GDM1 (cell line): ENCODE measurements around the gene RAPGEF4.
"Not testable (repeated sequence)": the region's sequence is repeated elsewhere in the genome, so short reads cannot be mapped to it uniquely, and the experiment has no call there.

ENCODE experiments used
- DNase-seq: peaks from one replicate; lab custom pipeline; 2025; lab: John Stamatoyannopoulos, UW

Gene RAPGEF4

DNA sequence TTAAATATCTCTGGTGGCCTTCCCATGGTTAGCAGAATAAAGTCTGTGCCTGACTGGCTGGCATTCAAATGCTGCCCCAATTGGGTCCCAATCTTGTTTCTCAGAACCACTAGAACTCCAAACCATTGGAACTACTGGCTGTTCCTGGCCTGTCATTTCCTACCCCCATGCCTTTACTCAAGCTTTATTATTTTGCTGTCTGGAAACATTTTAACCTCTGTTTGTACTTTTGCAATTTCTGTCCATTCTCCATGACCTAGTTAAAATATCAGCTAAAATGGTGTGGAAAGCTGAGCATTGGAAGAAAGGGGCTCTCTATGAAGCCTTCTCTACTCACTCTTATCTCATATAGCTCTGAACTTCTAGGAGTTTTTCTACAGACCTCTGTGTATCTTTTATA, 38.7 kb downstream of the RAPGEF4 start:
- no peak for DNase-seq

- DNase-seq = no peak
These were observed 39.7 kb downstream of the RAPGEF4 start for GRCh38 chr2:172775319-172775718.

- DNase-seq = no peak
These were observed 41.8 kb downstream of the RAPGEF4 start for GRCh38 chr2:172777431-172777830.

DNA sequence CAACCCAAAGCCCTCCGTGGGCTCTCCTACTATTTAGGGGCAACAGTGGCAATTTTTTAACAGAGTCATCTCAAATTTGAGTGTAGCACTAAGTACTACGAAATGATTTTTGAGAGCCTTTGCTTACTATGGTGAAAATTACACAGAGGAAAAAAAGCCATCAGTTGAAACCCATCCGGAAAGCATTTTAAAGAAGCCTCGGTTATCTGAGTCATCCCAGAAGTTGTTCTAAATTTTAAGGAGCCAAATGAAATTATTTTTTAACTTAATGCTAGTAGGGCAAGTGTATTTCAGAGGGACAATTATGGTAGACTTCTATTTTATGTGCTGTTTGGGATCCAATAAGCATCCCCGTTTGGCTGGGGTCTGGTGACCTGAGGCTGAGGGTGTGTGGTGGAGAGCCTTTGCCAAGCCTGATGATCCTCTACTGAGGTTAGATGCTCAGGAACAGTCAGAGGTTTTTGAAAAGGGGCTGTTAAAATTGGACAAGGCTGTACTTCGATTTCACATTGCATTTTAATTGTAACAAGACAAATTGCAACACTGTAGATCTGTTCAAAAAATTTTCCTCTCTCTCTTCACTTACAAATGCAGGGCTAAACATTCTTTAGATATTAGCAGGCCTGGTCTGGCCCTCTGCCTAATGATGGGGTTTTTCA, 47.0 kb downstream of the RAPGEF4 start:
- DNase-seq = no peak

GRCh38 chr2:172783165-172783898, 47.7 kb downstream of the RAPGEF4 start:
- no peak for DNase-seq

- no peak for DNase-seq
These were observed 53.2 kb downstream of the RAPGEF4 start for GRCh38 chr2:172788871-172789270.

- peak; percentile 22 for DNase-seq
These were observed 54.8 kb downstream of the RAPGEF4 start for GRCh38 chr2:172790404-172790803.

DNA sequence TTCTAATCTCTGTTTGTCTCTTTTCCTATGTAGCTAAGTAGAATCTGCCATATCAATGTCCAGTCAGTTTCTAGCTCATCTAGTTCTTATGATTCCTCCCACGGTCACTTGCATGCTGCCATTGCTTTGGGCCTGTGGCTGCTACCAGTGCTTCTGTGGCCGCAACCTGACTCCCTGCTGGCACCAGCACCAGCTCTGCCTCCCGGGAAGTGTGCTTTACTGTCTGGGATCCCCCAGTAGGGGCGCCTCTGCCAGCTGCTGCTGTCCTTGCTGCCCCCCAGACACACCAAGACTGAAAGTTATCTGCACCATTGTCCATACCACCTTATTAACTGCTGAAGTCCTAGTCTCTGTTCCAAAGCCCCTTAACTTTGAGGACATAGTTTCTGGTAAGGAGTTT, 56.3 kb downstream of the RAPGEF4 start:
- DNase-seq = no peak

- no peak for DNase-seq
These were observed 57.1 kb downstream of the RAPGEF4 start for GRCh38 chr2:172792711-172793110.

DNA sequence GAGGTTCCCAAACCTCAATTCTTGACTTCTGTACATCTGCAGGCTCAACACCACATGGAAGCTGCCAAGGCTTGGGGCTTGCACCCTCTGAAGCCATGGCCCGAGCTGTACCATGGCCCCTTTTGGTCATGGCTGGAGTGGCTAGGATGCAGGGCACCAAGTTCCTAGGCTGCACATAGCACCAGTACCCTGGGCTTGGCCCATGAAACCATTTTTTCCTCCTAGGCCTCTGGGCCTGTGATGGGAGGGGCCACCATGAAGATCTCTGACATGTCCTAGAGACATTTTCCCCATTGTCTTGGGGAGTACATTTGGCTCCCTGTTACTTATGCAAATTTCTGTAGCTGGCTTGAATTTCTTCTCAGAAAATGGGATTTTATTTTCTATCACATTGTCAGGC, 67.7 kb downstream of the RAPGEF4 start:
- not testable (repeated sequence) for DNase-seq

- no peak for DNase-seq
These were observed 68.8 kb downstream of the RAPGEF4 start for GRCh38 chr2:172804423-172804822.

- no peak for DNase-seq
These were observed 70.8 kb downstream of the RAPGEF4 start for GRCh38 chr2:172806493-172806892.

- no peak for DNase-seq
These were observed 71.4 kb downstream of the RAPGEF4 start for GRCh38 chr2:172806996-172807395.

GRCh38 chr2:172808156-172808555, 72.5 kb downstream of the RAPGEF4 start:
- no peak for DNase-seq

DNA sequence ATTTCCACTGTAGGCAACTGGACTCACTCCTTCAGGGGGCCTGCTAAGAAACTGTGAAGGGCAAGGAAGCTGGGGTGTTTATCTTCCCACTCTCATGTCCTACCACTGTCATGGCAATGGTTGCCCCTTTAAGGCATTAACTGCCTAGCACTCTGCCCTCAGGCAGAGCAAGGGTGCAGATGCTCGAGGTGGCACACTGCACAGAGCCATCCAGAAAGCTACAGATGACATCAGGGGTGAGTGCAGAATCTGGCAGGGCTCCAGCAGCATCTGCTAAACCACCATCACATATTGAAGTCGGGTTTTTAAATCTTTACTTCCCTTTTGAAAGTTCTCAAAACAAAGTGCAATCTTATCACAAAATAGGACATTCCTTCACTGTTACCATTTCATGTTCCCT, 75.4 kb downstream of the RAPGEF4 start:
- DNase-seq = no peak

DNA sequence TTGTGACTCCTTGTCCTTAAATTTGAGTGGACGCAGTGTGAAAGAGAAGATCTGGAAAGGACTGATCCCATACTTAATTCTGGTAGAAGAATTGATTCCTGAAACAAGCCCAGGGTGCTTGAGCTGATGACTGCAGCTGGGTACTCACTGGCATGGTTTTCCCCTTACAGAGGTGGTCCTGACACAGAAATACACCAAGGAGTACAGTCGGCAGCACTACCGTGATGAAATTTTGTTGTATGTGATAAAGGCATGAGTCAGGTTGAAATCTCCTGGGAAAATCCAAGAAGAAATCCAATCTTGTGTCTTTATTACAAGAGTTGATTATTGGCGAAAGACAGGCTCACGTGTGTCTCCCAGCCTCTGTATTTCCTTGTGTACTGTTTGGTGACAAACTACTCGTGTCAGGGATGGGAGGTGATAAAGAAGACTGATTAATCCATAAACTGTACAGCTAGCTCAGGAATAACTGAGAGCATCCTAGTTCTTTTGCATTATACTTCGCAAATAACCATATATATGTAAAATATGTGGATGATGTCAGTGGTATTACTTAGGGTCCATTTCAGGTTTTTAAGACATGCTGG, 76.6 kb downstream of the RAPGEF4 start:
- DNase-seq = no peak

GRCh38 chr2:172813314-172813888, 77.8 kb downstream of the RAPGEF4 start:
- DNase-seq = no peak

GRCh38 chr2:172817411-172817810, 81.8 kb downstream of the RAPGEF4 start:
- DNase-seq = no peak

DNA sequence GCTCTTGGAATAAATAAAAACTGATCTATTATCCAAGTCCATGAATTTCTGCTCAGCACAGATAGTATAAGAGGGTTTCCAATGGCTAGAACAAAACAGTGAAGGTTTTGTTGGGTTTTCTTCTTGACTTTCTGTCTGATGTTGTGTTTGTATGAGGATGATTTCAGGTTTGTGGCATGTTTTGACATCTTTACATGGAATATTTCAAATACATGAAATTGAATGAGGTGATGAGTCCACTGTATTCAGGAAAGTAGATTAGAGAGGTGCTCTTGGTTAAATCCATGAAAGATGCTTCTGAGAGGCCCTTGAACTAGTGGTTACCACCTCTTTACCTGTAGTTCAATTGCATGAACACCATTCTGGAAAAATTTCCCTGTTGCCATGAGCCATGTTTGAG, 84.3 kb downstream of the RAPGEF4 start:
- DNase-seq = no peak

DNA sequence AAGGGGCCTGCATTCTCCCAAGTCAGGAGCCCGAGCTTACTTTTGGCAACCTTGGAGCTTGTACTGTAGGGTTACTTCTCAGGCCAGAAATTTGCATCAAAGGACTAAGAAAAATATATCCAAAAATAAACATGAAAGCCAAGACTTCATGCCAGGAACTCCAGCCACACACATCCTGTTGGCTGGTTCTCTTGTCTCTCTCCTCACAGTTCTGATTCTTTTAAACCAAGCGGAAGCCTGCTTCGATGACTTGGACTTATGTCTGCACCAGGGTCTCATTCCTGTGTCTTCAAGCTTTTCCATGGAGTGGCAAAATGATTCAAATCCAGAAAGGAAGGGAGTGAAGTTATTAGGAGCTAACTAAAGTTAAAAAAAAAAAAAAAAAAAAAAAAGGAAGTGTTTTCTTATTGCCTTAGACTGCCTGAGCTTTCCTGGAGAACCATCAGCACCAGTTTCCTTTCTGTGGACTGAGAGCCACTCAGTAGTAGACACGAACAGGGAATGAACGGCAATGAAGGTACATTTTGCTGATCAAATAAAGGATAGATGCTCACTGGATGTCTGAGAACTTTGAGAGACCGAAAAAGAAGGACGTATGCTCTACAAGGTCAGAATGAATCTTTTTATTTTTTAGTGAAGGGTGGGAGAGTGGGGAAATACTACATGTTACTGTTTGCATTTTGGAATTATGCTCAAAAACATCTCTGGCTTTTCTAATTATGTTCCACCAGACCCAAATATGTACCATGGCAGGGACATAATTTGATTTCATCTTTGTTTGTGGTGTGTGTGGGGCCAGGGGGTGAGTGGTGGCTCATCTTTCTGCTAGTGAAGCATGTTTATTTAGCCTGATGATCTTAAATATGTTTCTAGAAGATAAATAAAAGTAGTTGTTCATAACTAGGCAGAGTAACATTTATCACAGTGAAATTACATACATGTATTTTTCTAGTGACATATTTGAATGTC, 86.0 kb downstream of the RAPGEF4 start:
- DNase-seq = no peak

- no peak for DNase-seq
These were observed 86.9 kb downstream of the RAPGEF4 start for GRCh38 chr2:172822585-172822984.
